Cardiac muscle cell (in vitro differentiated cells and primary cell): ENCODE results near the gene KRT16. TPM values are rescaled to one million over a fixed set of nuclear protein-coding genes. Genes with fewer than 3 reads are reported as not detected.

Experiments
- DNase-seq, 2 donors: peaks; one replicate each; pipeline versions ENCODE4 v3.0.0 to v3.0.0-alpha.2; 2010 to 2017; ENCODE audit warnings: low read depth in 1 of 2, low spot score in 1 of 2
- H3K27ac ChIP-seq: fragments of 200-600 bp; sonication (generic); 2 replicates; pipeline ENCODE4 v1.5.1; 2016
- H3K27me3 ChIP-seq: fragments of 200-600 bp; sonication (generic); 2 replicates; pipeline ENCODE4 v1.6.0; 2016; ENCODE audit warnings: control low read depth
- H3K36me3 ChIP-seq: fragments of 200-600 bp; sonication (generic); 2 replicates; pipeline ENCODE4 v1.5.1; 2016; ENCODE audit warnings: control low read depth
- H3K4me1 ChIP-seq: fragments of 200-600 bp; sonication (generic); 2 replicates; pipeline ENCODE4 v1.8.1; 2017; ENCODE audit warnings: low read depth, mild to moderate bottlenecking, mixed run types
- H3K4me3 ChIP-seq: fragments of 200-600 bp; sonication (generic); 2 replicates; pipeline ENCODE4 v1.5.1; 2016; ENCODE audit warnings: mild to moderate bottlenecking
- H3K9me3 ChIP-seq: fragments of 200-600 bp; sonication (generic); 2 replicates; pipeline ENCODE4 v1.5.1; 2017; ENCODE audit warnings: low read depth, mild to moderate bottlenecking, control low read depth
- CTCF ChIP-seq: IDR thresholded peaks from 2 replicates; pipeline ENCODE4 v1.5.1; 2012; ENCODE audit warnings: low read depth, mild to moderate bottlenecking, low read length
- polyA plus RNA-seq: library from polyadenylated mRNA; unstranded; fragments of >200 nt; fragmentation: Nextera tagmentation; extraction: Ambion mirVana; gene quantifications from 2 replicates; pipeline ENCODE4 v1.2.1, GENCODE V29; 2016
- total RNA-seq: library from RNA; depleted of rRNA; stranded (reverse); fragments of >200 nt; gene quantifications from 2 replicates; pipeline ENCODE4 v1.2.3, GENCODE V29; 2016

The KRT16 gene
- total and polyA plus RNA-seq, 2 experiments from 2014 or later: 0.16 TPM; not detected in 1

- no peaks in the 10 kb centered on the region for H3K9me3 ChIP-seq
- H3K27ac ChIP-seq: no peak overlapping the region
- no peaks in the 10 kb centered on the region for H3K4me1 ChIP-seq
- TF ChIP-seq CTCF: no peak
- no peaks in the 10 kb centered on the region for H3K27me3 ChIP-seq
- no peak overlapping the region for H3K4me3 ChIP-seq
- H3K36me3 ChIP-seq: no peaks in the 10 kb centered on the region
- peak in 1 of 2 donors; percentile 36 for DNase-seq
These were observed 27.2 kb upstream of the KRT16 start for GRCh38 chr17:41639492-41640473.

- Histone ChIP-seq H3K27me3 (no peaks in the 10 kb centered on the region), H3K36me3 (no peaks in the 10 kb centered on the region), H3K9me3 (no peaks in the 10 kb centered on the region), H3K4me1 (no peaks in the 10 kb centered on the region), H3K27ac (no peak overlapping the region), H3K4me3 (no peak overlapping the region)
- DNase-seq: no peak
- no peak for TF ChIP-seq CTCF
These were observed 26.4 kb upstream of the KRT16 start for GRCh38 chr17:41638941-41639340.

GRCh38 chr17:41638194-41638593 lies 25.6 kb upstream of the KRT16 start:
- no peak overlapping the region for H3K4me3 ChIP-seq
- no peak overlapping the region for H3K27ac ChIP-seq
- no peaks in the 10 kb centered on the region for H3K9me3 ChIP-seq
- no peaks in the 10 kb centered on the region for H3K27me3 ChIP-seq
- DNase-seq: no peak
- H3K4me1 ChIP-seq: no peaks in the 10 kb centered on the region
- no peak for TF ChIP-seq CTCF
- H3K36me3 ChIP-seq: no peaks in the 10 kb centered on the region

- H3K27me3 ChIP-seq: no peaks in the 10 kb centered on the region
- no peak overlapping the region for H3K4me3 ChIP-seq
- H3K27ac ChIP-seq: no peak overlapping the region
- DNase-seq: no peak
- no peak for TF ChIP-seq CTCF
- H3K36me3 ChIP-seq: no peaks in the 10 kb centered on the region
- no peaks in the 10 kb centered on the region for H3K4me1 ChIP-seq
- no peaks in the 10 kb centered on the region for H3K9me3 ChIP-seq
These were observed 24.1 kb upstream of the KRT16 start for GRCh38 chr17:41636652-41637051.

- H3K4me1 ChIP-seq: no peaks in the 10 kb centered on the region
- TF ChIP-seq CTCF: no peak
- DNase-seq: peak in 1 of 2 donors; percentile 26
These were observed 22.8 kb upstream of the KRT16 start for GRCh38 chr17:41635121-41636097.

More at GRCh38 chr17:41635121-41636097, 22.8 kb upstream of the KRT16 start:
- H3K9me3 ChIP-seq: no peaks in the 10 kb centered on the region
- no peak overlapping the region for H3K4me3 ChIP-seq
- H3K36me3 ChIP-seq: no peaks in the 10 kb centered on the region
- H3K27ac ChIP-seq: no peak overlapping the region
- H3K27me3 ChIP-seq: no peaks in the 10 kb centered on the region
